H1 (cell line): ENCODE measurements around the gene CAPN15.

Source experiments
- BRCA1 ChIP-seq: IDR thresholded peaks from 2 replicates; pipeline ENCODE4 v1.6.1; 2012; ENCODE audit warnings: low read depth, low read length, improper control_type of control experiment
- EP300 ChIP-seq, 2 experiments: IDR thresholded peaks; 1 replicate in 1 of 2; 2 replicates in 1 of 2; pipeline ENCODE4 v1.6.1; 2011 to 2012; ENCODE audit warnings: low read depth in 2 of 2, low read length in 2 of 2, mild to moderate bottlenecking in 2 of 2, borderline replicate concordance in 1 of 2, inconsistent platforms in 1 of 2, moderate library complexity in 1 of 2
- GABPA ChIP-seq: IDR thresholded peaks from 2 replicates; pipeline ENCODE4 v1.6.1; 2011; ENCODE audit warnings: mild to moderate bottlenecking, low read length, moderate library complexity, borderline replicate concordance; ENCODE audit not compliant: insufficient read depth
- JUND ChIP-seq: IDR thresholded peaks from 2 replicates; pipeline ENCODE4 v1.6.1; 2011; ENCODE audit warnings: mild to moderate bottlenecking, improper control_type of control experiment, low read length
- POLR2A ChIP-seq, 2 experiments: IDR thresholded peaks; 1 replicate in 1 of 2; 2 replicates in 1 of 2; pipeline ENCODE4 v1.6.1; 2011; ENCODE audit warnings: low read depth in 2 of 2, low read length in 2 of 2, mild to moderate bottlenecking in 2 of 2; ENCODE audit errors: control extremely low read depth in 1 of 2
- POLR2AphosphoS5 ChIP-seq: IDR thresholded peaks from 2 replicates; pipeline ENCODE4 v1.6.1; 2011; ENCODE audit warnings: low read depth, low read length
- RNF2 ChIP-seq: fragments of 200-900, 300-1000 bp; sonication (generic); IDR thresholded peaks from 2 replicates; pipeline ENCODE4 v1.7.1; 2016; ENCODE audit warnings: borderline replicate concordance, low read depth, mild to moderate bottlenecking, antibody characterized with exemption, low read length; ENCODE audit not compliant: poor library complexity, severe bottlenecking; ENCODE audit errors: missing control alignments
- RXRA ChIP-seq: IDR thresholded peaks from 2 replicates; pipeline ENCODE4 v1.6.1; 2011; ENCODE audit warnings: low read depth, mild to moderate bottlenecking, low read length, moderate library complexity; ENCODE audit not compliant: insufficient read depth
- SP1 ChIP-seq: IDR thresholded peaks from 2 replicates; pipeline ENCODE4 v1.6.1; 2011; ENCODE audit warnings: low read depth, low read length
- TF ChIP-seq, protein P1 (sequence below), 3 experiments: IDR thresholded peaks; 1 replicate in 2 of 3; 2 replicates in 1 of 3; pipeline versions ENCODE4 v1.5.1 to v1.6.1; 2011; ENCODE audit warnings: low read length in 3 of 3, mild to moderate bottlenecking in 3 of 3, inconsistent platforms in 2 of 3, low read depth in 1 of 3, moderate library complexity in 1 of 3; ENCODE audit not compliant: insufficient read depth in 1 of 3; ENCODE audit errors: control extremely low read depth in 1 of 3
- TF ChIP-seq, protein P2 (sequence below): IDR thresholded peaks from 2 replicates; pipeline ENCODE4 v1.6.1; 2011; ENCODE audit warnings: low read depth, mild to moderate bottlenecking, low read length; ENCODE audit not compliant: insufficient read depth
- TF ChIP-seq, protein P3 (sequence below): IDR thresholded peaks from 2 replicates; pipeline ENCODE4 v1.6.1; 2012; ENCODE audit warnings: inconsistent platforms

DNA sequence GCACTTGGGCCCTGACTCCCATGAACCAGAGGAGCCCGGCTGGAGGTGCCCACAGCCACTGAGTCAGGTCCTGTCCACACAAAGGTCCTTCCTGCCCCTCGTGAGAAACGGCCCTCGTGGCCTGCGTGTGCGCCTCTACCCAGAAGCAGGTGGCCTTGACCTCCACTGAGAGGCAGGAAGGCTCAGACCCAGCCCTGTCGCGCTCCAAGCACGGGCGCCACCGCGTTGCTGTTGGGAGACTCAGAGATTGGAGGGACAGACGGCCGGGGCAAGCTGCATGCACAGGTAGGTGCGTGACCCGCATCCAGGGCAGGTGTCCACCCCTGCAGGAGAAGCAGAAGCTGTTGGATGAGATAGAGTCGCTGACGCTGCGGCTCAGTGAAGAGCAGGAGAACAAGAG, 8.1 kb upstream of the CAPN15 start:
- TF ChIP-seq RXRA (no peak), RNF2 (no peak), POLR2A (IDR thresholded peaks at IDR 0.05; ENCODE audit: control extremely low read depth in 1 of 2, low read depth in 2 of 2, low read length in 2 of 2) (no peak), EP300 (IDR thresholded peaks at IDR 0.05; ENCODE audit: borderline replicate concordance in 1 of 2, low read depth in 2 of 2, low read length in 2 of 2) (no peak), POLR2AphosphoS5 (no peak), JUND (no peak), BRCA1 (no peak), SP1 (no peak), GABPA (no peak)
- TF ChIP-seq, protein P1, sequence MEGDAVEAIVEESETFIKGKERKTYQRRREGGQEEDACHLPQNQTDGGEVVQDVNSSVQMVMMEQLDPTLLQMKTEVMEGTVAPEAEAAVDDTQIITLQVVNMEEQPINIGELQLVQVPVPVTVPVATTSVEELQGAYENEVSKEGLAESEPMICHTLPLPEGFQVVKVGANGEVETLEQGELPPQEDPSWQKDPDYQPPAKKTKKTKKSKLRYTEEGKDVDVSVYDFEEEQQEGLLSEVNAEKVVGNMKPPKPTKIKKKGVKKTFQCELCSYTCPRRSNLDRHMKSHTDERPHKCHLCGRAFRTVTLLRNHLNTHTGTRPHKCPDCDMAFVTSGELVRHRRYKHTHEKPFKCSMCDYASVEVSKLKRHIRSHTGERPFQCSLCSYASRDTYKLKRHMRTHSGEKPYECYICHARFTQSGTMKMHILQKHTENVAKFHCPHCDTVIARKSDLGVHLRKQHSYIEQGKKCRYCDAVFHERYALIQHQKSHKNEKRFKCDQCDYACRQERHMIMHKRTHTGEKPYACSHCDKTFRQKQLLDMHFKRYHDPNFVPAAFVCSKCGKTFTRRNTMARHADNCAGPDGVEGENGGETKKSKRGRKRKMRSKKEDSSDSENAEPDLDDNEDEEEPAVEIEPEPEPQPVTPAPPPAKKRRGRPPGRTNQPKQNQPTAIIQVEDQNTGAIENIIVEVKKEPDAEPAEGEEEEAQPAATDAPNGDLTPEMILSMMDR (IDR thresholded peaks at IDR 0.05; ENCODE audit: control extremely low read depth in 1 of 3, insufficient read depth in 1 of 3, low read depth in 1 of 3, low read length in 3 of 3), result no peak
- TF ChIP-seq, protein P2, sequence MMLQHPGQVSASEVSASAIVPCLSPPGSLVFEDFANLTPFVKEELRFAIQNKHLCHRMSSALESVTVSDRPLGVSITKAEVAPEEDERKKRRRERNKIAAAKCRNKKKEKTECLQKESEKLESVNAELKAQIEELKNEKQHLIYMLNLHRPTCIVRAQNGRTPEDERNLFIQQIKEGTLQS, result no peak
- TF ChIP-seq, protein P3, sequence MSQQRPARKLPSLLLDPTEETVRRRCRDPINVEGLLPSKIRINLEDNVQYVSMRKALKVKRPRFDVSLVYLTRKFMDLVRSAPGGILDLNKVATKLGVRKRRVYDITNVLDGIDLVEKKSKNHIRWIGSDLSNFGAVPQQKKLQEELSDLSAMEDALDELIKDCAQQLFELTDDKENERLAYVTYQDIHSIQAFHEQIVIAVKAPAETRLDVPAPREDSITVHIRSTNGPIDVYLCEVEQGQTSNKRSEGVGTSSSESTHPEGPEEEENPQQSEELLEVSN, result no peak
